Measurements from ENCODE around the gene TMSB10.

DNA sequence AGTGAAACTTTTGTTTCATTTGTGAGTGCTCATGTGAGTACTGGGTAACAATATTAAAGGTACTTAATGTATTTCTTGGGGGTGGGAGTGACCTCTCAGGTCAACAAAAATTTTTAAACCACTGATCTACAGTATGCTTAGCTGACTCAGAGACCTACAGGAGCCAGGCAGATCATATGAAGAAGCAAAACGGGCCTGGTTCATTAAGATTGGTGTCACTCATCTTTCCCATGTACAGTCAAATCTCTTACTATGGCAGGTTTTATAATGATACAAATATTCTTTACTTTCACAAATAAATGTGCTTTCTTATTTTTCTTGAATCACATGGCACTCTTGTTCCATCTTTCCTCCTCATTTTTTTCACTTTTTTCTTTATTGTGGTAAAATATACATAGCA, 7.7 kb upstream of the TMSB10 start:
- TF ChIP-seq, protein P1, sequence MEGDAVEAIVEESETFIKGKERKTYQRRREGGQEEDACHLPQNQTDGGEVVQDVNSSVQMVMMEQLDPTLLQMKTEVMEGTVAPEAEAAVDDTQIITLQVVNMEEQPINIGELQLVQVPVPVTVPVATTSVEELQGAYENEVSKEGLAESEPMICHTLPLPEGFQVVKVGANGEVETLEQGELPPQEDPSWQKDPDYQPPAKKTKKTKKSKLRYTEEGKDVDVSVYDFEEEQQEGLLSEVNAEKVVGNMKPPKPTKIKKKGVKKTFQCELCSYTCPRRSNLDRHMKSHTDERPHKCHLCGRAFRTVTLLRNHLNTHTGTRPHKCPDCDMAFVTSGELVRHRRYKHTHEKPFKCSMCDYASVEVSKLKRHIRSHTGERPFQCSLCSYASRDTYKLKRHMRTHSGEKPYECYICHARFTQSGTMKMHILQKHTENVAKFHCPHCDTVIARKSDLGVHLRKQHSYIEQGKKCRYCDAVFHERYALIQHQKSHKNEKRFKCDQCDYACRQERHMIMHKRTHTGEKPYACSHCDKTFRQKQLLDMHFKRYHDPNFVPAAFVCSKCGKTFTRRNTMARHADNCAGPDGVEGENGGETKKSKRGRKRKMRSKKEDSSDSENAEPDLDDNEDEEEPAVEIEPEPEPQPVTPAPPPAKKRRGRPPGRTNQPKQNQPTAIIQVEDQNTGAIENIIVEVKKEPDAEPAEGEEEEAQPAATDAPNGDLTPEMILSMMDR (IDR thresholded peaks at IDR 0.05): no peak
- no peak for TF ChIP-seq EZH2 (IDR thresholded peaks at IDR 0.05; ENCODE audit: borderline replicate concordance, insufficient read depth, low read depth, low read length, poor library complexity, severe bottlenecking)

Measured in B cell (primary cell).